Measurements from ENCODE around the gene NPY5R. TPM values are rescaled to one million over a fixed set of nuclear protein-coding genes. Genes with fewer than 3 reads are reported as not detected.

NPY5R gene
- total RNA-seq, 2 experiments from 2014 or later, result not detected

DNA sequence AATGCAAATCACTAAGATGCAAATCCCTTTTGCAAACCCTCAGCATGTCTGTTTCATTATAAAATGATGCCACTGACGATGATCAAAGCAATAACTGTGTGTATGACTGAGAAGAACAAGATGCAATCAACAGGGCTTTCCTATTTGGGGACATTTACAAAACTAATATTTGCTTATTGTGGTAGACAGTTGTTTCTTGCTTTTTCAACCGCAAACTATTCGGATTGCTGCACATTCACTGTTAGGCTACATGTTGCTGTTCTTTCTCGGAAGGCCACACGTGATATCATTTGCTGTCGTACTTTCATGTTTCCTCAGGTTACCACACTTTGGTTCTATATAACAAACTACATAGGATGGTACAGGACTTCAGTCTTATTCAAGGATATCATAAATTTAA lies 49.8 kb downstream of the NPY5R start:
- Mint-ChIP-seq H3K9me3 (no peaks in the 10 kb centered on the region), H3K27me3 (peaks cover 10% of the 10 kb centered on the region), H3K4me3 (no peak overlapping the region), H3K27ac (no peak overlapping the region), H3K36me3 (ENCODE audit: low read depth) (no peaks in the 10 kb centered on the region), H3K4me1 (ENCODE audit: low read depth) (no peaks in the 10 kb centered on the region)
- intact Hi-C loops (cut with DNase I, micrococcal nuclease), result no loop called here
- H3K27ac ChIP-seq (ENCODE audit: low read depth in 1 of 2, low read length in 2 of 2), result no peak overlapping the region
- ChIA-PET POLR2A (no interaction called here), CTCF (no interaction called here)
- no peak for DNase-seq
- no peak for ATAC-seq (ENCODE audit: poor library complexity)
- TF ChIP-seq, protein P1, sequence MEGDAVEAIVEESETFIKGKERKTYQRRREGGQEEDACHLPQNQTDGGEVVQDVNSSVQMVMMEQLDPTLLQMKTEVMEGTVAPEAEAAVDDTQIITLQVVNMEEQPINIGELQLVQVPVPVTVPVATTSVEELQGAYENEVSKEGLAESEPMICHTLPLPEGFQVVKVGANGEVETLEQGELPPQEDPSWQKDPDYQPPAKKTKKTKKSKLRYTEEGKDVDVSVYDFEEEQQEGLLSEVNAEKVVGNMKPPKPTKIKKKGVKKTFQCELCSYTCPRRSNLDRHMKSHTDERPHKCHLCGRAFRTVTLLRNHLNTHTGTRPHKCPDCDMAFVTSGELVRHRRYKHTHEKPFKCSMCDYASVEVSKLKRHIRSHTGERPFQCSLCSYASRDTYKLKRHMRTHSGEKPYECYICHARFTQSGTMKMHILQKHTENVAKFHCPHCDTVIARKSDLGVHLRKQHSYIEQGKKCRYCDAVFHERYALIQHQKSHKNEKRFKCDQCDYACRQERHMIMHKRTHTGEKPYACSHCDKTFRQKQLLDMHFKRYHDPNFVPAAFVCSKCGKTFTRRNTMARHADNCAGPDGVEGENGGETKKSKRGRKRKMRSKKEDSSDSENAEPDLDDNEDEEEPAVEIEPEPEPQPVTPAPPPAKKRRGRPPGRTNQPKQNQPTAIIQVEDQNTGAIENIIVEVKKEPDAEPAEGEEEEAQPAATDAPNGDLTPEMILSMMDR (IDR thresholded peaks at IDR 0.05), result no peak
- H3K9me3 ChIP-seq (ENCODE audit: control insufficient read depth in 1 of 2, insufficient read depth in 1 of 2, low read length in 2 of 2), result no peaks in the 10 kb centered on the region
- no peaks in the 10 kb centered on the region for H3K4me1 ChIP-seq (ENCODE audit: insufficient read depth, low read length)
- no peaks in the 10 kb centered on the region for H3K27me3 ChIP-seq (ENCODE audit: control insufficient read depth in 1 of 2, insufficient read depth in 2 of 2, low read length in 2 of 2)
- no peak overlapping the region for H3K4me3 ChIP-seq (ENCODE audit: low read length)
- H3K36me3 ChIP-seq (ENCODE audit: insufficient read depth, low read length), result no peaks in the 10 kb centered on the region

DNA sequence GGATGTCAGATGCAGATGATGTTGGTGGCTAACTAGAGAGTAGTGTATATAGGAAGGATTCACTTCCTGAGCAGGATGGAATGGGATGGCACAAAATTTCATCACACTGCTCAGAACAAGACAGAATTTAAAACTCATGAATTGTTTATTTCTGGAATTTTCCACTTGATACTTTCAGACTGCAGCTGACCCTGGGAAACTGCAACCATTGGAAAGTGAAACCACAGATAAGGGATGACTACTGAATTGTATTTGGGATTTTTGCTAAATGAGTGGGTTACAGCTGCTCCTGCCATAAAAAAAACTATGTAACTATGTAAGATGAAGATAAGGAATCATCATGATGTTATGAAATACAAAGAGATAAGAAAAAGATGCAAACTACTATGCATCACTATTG lies 51.4 kb downstream of the NPY5R start:
- no peak overlapping the region for H3K27ac ChIP-seq (ENCODE audit: low read depth in 1 of 2, low read length in 2 of 2)
- CTCF ChIA-PET, result no interaction called here
- Mint-ChIP-seq H3K4me3 (no peak overlapping the region), H3K4me1 (ENCODE audit: low read depth) (no peaks in the 10 kb centered on the region), H3K36me3 (ENCODE audit: low read depth) (no peaks in the 10 kb centered on the region), H3K27me3 (peaks cover 5% of the 10 kb centered on the region), H3K9me3 (no peaks in the 10 kb centered on the region), H3K27ac (no peak overlapping the region)
- ATAC-seq (ENCODE audit: poor library complexity) (no peak), DNase-seq (no peak)
- TF ChIP-seq, protein P1 (IDR thresholded peaks at IDR 0.05), result no peak
- no peak overlapping the region for H3K4me3 ChIP-seq (ENCODE audit: low read length)
- H3K27me3 ChIP-seq (ENCODE audit: control insufficient read depth in 1 of 2, insufficient read depth in 2 of 2, low read length in 2 of 2), result no peaks in the 10 kb centered on the region
- H3K9me3 ChIP-seq (ENCODE audit: control insufficient read depth in 1 of 2, insufficient read depth in 1 of 2, low read length in 2 of 2), result no peaks in the 10 kb centered on the region
- H3K4me1 ChIP-seq (ENCODE audit: insufficient read depth, low read length), result no peaks in the 10 kb centered on the region
- intact Hi-C loops (cut with DNase I, micrococcal nuclease), result no loop called here
- no peaks in the 10 kb centered on the region for H3K36me3 ChIP-seq (ENCODE audit: insufficient read depth, low read length)
- POLR2A ChIA-PET, result no interaction called here

DNA sequence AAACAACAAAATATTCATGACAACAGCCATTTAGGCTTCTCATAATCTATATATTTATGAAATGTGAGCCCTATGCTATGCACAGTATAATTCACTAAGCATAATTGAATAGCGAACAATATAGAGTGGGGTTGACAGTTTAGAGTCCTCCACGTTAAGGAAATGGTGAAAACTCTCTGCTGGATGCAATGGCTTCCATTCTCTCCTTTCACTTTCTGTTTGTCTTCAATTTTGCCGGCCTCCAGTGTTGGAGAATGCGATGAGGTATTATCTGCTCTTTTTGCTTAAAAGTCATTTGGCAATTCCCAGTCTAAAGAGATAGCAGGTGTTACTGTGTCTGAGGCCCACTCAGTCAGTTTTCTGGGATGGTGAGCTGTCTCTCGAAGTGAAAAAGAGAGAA lies 52.1 kb downstream of the NPY5R start:
- Histone ChIP-seq H3K27ac (ENCODE audit: low read depth in 1 of 2, low read length in 2 of 2) (no peak overlapping the region), H3K4me3 (ENCODE audit: low read length) (no peak overlapping the region), H3K9me3 (ENCODE audit: control insufficient read depth in 1 of 2, insufficient read depth in 1 of 2, low read length in 2 of 2) (no peaks in the 10 kb centered on the region), H3K4me1 (ENCODE audit: insufficient read depth, low read length) (no peaks in the 10 kb centered on the region), H3K27me3 (ENCODE audit: control insufficient read depth in 1 of 2, insufficient read depth in 2 of 2, low read length in 2 of 2) (no peaks in the 10 kb centered on the region), H3K36me3 (ENCODE audit: insufficient read depth, low read length) (no peaks in the 10 kb centered on the region)
- ChIA-PET POLR2A (no interaction called here), CTCF (no interaction called here)
- H3K4me3 Mint-ChIP-seq, result no peak overlapping the region
- no peak overlapping the region for H3K27ac Mint-ChIP-seq
- intact Hi-C loops (cut with DNase I, micrococcal nuclease), result no loop called here
- ATAC-seq (ENCODE audit: poor library complexity) (no peak), DNase-seq (no peak)
- H3K27me3 Mint-ChIP-seq, result peaks cover 5% of the 10 kb centered on the region
- TF ChIP-seq, protein P1 (IDR thresholded peaks at IDR 0.05), result no peak
- H3K36me3 Mint-ChIP-seq (ENCODE audit: low read depth), result no peaks in the 10 kb centered on the region
- no peaks in the 10 kb centered on the region for H3K4me1 Mint-ChIP-seq (ENCODE audit: low read depth)
- H3K9me3 Mint-ChIP-seq, result no peaks in the 10 kb centered on the region

Data from CD4-positive, alpha-beta T cell (primary cell).